IPS-11a (cell line): ENCODE measurements around the gene AKAP6.

Experiments
- H3K4me3 ChIP-seq: one replicate; pipeline ENCODE4 v1.5.1; 2013; ENCODE audit warnings: low read depth, low read length, control low read depth

The AKAP6 gene, protein sequence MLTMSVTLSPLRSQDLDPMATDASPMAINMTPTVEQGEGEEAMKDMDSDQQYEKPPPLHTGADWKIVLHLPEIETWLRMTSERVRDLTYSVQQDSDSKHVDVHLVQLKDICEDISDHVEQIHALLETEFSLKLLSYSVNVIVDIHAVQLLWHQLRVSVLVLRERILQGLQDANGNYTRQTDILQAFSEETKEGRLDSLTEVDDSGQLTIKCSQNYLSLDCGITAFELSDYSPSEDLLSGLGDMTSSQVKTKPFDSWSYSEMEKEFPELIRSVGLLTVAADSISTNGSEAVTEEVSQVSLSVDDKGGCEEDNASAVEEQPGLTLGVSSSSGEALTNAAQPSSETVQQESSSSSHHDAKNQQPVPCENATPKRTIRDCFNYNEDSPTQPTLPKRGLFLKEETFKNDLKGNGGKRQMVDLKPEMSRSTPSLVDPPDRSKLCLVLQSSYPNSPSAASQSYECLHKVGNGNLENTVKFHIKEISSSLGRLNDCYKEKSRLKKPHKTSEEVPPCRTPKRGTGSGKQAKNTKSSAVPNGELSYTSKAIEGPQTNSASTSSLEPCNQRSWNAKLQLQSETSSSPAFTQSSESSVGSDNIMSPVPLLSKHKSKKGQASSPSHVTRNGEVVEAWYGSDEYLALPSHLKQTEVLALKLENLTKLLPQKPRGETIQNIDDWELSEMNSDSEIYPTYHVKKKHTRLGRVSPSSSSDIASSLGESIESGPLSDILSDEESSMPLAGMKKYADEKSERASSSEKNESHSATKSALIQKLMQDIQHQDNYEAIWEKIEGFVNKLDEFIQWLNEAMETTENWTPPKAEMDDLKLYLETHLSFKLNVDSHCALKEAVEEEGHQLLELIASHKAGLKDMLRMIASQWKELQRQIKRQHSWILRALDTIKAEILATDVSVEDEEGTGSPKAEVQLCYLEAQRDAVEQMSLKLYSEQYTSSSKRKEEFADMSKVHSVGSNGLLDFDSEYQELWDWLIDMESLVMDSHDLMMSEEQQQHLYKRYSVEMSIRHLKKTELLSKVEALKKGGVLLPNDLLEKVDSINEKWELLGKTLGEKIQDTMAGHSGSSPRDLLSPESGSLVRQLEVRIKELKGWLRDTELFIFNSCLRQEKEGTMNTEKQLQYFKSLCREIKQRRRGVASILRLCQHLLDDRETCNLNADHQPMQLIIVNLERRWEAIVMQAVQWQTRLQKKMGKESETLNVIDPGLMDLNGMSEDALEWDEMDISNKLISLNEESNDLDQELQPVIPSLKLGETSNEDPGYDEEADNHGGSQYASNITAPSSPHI (N-terminal part only)

DNA sequence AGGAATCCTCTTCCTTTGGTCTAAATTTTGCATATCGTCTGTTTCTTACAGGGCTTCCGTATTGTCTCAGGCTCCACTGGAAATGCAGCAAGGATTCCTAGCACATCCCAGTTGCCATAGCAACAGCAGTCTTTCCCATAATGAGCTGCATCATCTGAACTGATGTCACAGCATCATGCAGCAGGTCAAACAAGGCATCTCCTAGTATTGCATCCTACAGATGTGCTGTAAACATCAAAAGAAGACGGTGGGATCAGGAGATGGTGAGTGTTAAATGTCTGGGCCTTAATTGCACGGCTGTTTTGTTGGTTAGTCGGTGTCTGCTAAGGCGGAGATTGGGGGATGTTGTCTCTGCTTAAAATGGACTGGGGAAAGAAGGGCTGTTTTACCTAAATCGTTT lies at the start of gene AKAP6:
Gene AKAP6, plus strand, starts transcription at position 153 of the 400 bp plus-strand sequence. CDS start 104,196 bp downstream, outside the sequence.
- H3K4me3 ChIP-seq: no peak within 1 kb of the TSS

DNA sequence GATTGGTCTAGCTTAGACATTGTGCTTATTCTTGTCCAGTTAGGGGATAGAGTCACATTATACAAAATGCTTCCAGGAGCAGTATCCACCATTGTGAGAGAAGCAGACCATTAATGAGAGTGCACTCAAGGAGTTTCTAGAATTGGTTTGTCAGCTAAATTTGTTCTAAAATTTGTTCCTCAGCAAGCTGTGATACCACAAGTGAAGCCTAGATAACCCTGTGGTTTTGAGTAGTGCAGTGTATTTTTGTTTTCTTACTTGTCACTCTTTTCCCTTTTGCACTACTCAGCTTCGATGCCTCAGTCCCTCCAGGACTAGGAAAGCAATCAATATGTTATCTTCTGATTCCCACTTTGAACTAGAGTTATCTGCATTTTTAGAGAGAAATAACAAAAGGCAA lies 42.5 kb upstream of the AKAP6 start:
- no peak overlapping the region for H3K4me3 ChIP-seq

DNA sequence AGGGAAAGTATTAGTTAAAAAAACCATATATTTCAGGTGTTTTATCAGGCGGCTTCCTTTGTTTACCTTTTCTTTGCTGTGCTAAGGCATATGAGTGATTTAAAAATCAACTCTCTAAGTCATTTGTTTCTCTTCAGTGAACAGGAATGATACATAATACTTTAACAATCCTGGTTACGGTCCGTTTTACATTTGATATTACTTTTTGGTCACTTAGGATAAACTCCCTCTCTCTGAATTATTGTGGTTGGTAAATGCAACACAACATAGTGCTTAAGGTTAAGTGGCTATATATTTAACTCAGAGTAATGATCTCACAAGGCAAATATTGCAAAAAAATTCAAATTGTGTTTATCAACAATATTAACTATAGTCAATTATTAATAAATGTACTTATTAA lies 32.7 kb upstream of the AKAP6 start:
- no peak overlapping the region for H3K4me3 ChIP-seq

DNA sequence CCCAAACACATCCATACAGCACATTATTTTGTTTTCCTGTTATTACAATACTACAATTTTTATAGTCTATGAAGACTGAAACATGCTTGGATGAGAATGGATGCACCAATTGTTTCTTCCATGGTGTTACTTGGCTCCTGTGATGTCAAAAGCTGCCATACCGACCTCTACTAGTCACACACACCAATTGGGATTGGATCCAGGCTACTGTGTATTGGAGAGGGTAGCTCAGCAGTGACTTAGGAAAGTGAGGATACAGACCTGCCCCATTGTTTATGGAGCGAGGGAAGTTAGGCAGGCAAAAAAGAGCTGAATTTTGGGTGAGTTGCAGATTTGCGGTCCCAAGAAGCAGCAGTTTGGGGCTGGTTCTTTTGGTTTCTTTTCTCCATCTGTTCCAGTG lies 30.8 kb upstream of the AKAP6 start:
- no peak overlapping the region for H3K4me3 ChIP-seq

DNA sequence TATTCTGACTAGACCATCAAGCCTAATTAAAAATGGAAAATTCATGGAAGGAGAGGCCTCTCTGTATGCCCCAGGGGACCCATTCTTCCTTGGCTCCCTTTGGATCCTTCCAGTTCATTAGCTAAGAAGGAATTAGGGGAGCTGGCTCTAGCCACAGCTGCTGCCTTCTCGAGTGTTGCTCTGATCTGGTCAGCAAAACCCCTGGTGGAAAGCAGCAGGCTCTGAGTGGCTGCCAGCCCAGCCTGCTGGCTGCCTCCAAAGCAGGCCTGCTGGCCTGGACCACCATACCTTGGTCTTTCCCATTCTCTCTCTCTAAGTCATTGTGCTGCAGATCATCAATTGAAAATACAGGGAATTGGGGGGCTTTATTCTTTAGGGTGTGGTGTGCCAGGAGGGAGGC lies 29.0 kb upstream of the AKAP6 start:
- no peak overlapping the region for H3K4me3 ChIP-seq

DNA sequence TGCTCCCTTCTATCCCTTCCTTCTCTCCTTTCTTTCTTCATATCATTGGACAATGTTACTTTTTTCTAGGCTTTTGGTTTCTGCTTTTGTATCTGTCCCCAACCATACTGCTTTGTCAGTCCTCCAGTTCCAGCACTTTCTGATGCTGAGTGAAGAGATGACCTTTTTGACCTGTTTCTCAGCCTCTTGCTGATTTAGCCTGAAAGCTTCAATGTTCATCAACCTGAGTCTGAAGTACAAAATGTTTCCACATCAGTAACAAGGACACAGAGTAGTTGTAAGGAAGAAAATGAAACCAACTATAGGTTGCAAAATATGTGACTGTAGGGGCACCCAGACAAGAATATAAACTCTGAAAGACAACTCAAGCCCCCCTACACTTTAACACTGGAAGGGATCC lies 25.2 kb upstream of the AKAP6 start:
- no peak overlapping the region for H3K4me3 ChIP-seq

DNA sequence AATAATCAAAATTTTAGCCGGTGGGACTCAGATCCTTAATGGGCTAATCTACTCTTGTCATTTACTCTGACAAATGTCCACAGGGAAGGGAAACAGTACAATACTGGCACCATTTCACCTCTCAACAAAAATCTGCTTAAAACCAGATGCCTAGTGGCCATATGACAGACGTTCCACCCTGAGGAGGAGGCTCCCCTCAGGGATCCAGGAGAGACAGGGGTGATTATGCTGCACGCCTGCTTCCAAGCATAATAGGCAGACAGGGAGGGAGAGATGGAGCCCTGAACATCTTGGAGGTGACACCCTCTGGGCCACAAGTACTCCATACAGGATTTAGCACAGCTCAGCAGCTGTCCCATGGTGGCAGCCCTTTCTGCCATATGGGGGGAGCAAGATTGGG lies 24.8 kb upstream of the AKAP6 start:
- no peak overlapping the region for H3K4me3 ChIP-seq

DNA sequence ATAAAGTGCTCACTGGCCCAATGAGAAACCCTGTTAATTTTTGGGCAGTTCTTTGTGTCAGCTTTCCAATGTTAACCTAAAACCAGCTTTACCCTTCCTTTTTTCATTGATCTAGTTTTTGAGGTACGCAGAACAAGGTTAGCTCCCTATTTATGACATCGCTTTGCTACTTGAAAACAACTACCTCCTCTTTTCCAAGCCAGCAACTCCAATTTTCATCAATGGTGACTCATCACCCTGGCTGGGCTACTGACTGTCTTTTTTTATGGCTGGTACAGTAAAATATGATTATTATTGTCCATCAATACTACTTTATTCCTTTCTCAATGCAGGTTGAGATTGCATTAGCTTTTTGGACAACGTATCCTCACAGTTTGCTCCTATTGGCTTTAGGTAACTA lies 22.5 kb upstream of the AKAP6 start:
- H3K4me3 ChIP-seq: no peak overlapping the region

DNA sequence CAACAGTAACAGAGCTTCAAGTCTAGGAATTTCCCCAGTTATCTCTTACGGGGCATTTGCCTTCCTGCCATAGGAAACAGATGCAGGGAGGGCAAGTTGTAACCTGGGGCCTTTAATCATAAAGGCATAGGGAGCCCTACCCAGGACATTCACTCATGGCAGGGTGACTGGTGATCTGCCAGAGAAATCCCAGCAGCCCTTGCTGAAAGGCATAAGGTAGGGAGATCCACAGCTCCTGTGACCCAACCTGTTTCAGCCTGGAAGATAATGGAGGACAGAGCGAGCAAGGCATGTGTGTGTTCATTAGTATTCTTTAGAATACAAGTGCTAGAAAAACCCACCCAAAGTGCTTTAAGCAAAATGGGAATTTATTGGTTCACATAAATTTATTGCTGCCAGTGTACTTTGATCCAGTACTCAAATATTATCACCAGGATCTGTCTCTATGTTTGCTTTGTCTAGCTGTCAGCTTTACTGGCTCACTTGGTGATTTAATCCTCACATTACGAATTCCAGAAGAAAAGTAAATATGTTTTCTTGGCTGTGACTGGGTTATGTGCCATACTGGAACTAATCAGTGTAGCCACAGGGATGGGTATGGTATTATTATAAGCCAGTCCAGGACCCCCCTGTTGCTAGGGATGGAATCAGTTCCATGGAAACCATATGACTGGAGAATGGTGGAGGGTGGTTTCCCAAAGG lies 21.1 kb upstream of the AKAP6 start:
- H3K4me3 ChIP-seq: no peak overlapping the region

DNA sequence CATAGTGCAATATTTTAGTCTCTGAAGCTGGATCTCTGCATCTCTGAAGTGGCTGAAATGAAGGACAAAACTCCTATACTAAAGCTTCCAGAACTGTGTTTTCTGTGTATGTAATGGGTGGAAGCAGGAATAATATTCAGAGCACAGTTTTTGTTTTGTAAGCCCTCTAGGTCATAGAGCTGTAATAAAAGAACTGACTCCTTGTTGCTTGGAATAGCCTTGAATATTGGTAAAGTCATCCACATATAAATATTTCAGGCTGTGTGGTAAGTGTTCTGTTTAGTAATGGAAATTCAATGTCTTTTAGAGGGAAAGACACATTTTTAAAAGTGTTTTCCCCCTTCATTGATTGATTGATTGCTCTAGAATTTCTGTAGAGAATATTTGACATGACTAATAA lies 18.2 kb upstream of the AKAP6 start:
- no peak overlapping the region for H3K4me3 ChIP-seq

DNA sequence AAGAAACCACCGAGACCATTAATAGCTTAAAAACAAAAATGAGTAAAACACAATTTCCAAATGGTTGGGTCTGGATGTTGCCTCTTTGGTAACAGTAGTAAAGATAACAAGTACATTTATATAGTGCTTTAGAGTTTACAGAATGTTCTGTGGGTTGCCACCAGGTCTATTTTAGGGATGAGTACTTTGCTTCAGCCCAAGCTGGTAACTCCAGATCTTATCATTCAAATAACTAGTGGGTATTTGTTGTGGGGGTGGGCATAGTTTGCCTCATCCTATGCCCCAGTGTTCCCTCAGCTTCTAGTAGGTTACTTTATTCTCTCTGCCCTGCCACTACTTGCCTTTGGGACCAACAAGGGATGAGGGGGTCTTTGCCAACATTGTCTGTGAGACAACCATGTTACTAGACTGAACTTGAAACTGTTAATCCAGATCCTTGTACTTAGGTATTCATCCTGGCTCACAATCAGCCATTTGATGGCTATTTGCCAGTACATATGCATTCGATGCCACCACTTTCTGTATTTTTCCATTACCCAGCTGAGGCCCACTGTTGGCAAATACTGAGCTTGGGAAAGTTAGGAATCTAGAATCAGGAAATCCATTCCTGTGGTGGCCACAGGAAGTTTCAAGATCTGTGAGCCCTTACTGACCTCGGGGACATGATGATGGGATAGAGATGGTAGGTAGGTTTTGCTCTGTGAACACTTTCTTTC lies 17.6 kb upstream of the AKAP6 start:
- H3K4me3 ChIP-seq: no peak overlapping the region

DNA sequence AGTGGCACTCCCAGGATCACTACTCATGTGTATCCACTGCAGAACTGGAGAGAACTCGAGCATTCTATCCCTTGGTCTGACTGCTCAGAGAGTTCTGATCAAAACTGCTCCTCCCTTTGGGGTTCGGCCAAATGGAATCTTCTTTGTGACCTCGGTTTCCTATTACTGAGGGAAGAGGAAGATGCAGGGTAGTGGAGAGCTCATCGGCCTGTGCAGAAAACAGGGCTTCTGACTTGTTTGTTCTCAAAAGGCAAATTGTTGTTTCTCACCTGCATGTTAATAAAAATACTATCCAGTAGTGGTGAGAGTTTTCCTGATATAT lies 17.1 kb upstream of the AKAP6 start:
- no peak overlapping the region for H3K4me3 ChIP-seq

DNA sequence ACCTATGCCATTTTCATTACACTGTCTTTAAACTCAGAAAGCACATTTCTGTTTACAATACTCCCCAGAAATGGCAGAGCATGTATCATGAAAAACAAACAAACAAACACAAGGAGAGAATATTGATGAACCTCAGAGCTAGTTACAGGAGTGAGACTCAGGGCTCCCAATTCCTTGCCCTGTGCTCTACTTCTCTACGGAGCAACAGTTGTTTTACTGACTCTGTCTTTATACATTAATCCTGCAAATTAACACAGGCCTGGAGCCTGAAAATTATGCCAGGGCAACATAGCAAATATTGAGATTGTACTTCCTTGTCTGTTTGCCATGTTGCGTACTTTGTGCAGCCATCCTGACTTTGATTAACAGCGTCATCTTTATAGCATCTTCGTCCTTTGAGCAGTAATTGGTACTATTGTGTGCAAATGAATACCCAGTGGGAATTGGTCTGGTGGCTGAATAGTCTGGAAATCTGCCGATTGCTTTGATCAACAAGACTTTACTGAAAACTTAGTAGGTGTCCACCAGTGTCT lies 15.2 kb upstream of the AKAP6 start:
- H3K4me3 ChIP-seq: no peak overlapping the region

DNA sequence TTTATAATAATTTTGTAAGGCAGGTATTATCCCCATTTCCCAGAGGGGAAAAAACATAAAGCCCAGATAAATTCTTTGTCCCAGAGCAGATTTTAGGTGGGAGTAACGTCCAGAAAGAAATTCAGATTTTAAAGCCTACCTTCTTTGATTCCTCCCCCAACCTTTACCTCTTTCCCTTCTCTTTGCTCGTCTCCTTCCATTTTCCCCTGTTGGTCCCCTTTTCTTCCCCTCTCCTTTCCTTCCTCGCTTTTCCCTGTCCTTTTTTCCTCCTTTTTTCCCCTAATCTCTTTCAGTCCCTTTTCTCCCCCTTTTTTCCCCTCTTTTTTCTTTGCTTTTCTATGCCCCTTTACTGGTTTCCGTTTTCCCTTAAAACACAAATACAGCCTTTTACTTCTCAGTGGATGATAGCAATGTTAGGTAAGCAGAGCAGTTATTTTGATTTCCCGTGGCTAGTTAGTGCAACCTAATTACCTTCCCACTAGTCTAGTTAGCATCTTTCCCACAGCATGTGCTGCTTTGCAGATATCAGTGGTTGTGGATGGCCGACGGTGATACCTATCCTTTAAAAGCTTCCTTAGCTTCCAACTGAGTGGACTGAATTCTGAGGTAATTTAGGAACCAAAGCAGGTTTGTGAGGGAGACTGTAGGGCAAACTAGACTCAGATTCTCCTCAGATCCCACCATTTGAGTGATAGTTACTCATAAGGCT lies 10.9 kb upstream of the AKAP6 start:
- no peak overlapping the region for H3K4me3 ChIP-seq

DNA sequence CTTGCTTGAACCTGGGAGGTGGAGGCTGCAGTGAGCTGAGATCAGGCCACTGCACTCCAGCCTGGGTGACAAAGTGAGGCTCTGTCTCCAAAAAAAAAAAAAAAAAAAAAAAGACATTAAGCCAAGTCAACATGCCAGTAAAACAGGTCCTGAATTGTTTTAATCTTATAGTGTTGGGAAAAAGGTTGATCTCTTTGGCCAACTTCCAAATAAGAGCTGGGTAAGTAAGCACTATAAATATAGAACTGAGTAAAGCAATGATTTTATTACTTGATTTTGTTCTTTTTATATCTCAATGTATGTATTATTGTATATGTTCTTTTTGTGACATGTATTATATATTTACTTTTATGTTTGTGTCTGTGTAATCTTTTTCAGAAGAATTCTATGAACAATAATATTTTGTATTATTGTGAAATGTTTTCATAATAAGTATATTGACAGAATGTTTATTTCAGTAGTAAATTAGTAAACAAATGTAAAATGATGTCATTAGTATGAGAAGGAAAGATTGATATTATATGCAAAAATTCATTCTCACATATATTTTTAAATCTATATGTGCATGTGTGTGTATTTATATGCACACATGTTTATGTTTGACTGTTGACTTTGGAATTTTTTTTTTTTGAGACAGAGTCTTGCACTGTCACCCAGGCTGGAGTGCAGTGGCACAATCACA lies 9.6 kb upstream of the AKAP6 start:
- no peak overlapping the region for H3K4me3 ChIP-seq

DNA sequence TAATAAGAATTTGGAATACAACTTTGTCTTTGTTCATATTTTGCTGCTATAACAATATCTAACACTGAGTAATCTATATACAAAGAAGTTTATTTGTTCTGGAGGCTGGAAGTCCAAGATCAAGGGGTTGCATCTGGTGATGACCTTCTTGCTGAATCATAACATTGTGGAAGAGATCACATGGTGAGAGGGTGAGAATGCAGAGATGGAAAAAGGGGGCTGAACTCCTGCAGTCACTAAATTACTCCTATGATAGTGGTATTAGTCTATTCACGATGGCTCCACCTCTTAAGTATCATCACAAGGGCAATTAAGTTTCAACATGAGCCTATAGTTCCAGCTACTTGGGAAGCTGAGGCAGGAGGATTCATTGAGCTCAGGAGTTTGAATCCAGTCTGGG lies 4.5 kb upstream of the AKAP6 start:
- H3K4me3 ChIP-seq: no peak overlapping the region

DNA sequence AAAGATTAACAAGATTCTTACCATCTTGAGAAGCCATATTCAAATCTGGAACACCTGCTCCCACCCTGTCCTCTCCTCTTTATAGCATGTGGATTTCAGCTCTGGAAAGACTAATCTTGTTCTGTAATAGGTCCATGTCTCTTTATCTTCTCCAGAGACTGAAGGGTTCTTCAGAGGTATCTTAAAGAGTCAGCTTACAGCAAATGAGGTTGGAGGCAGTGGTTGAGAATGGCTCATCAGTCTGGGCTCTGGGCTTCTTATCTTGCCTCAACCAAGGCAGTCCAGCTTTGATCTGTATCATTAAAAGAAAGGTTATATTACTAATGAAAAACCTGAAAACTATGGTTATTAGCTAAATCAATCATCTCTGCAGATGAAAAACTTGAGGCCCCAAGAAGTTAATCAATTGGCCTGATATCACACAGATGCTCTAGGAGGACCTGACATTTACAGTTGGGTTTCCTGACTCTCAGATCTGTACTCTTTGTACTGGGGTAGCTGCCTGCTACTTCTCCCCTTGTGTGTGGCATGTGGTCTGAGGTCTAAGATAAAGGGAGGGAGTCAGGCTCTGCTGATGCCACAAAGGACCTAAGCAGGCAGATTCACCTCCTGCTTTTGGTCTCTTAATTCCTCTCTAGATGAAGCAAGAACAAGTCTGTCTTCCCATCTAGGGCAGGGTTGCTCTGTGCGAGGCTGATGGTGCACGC lies 1.7 kb upstream of the AKAP6 start:
- no peak overlapping the region for H3K4me3 ChIP-seq

DNA sequence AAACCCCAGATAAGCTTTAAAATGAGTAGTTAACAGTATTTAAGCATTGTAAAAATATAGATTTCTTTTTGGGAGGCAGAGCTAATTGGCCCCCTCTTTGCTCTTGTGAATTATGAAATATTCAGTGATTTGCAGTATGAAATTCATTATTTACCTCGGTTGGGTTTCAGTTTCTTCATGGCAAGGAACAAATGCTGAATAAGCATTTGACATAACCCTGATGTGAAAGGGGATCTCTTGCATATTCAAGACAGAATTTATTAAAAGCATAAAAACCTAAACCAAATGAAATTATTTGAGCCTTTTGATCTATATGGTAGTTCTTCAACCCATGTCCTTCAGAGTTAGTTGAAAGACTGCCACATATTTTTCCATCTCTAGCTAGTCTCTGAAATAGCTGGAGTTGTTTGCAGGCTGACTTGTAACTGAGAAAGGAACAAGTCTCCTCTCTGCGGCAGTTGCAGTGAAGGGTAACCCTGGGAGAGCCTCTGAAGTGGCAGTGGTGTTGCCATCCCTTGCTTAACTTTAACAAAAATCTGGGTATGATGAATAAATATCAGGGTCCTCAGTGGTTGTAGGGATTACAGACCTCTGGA lies 690 bp downstream of the AKAP6 start:
- H3K4me3 ChIP-seq: no peak overlapping the region
